ENCODE data around the gene KRTDAP. TPM values are rescaled to one million over a fixed set of nuclear protein-coding genes. Genes with fewer than 3 reads are reported as not detected.

KRTDAP gene
- total and polyA plus RNA-seq, 2 donors (not counting 3 experiments of a cell fraction or from before 2014, with no cell fraction given), result not detected

DNA sequence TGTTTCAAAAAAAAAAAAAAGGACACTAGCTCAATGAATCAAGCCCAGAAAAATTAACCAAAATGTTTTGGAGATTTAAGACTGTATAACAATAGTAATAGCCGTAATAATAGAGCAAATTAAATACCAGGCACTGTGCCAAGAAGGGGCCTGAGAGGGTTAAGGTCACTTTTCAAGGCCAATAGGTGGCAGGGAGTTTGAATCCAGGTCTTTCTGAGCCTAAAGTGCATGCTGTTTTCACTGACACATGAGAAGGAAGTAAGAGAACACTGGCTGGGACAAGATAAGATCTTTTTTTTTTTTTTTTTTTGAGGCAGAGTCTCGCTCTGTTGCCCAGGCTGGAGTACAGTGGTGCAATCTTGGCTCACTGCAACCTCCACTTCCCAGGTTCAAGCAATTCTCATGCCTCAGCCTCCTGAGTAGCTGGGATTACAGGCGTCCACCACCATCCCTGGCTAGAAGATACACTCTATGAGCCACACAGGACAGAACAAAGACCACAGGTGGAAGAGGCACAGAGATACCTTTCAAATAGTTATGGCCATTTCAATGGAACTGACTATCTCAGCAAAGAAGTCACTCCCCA, 34.6 kb downstream of the KRTDAP start:
- Histone ChIP-seq H3K9ac (replicated peaks; ENCODE audit: extremely low read depth, insufficient read depth, low read length) (no peak overlapping the region), H3K4me2 (ENCODE audit: insufficient read depth, low read length) (no peak overlapping the region), H4K20me1 (replicated peaks; ENCODE audit: control insufficient read depth, extremely low read depth, insufficient read depth, low read length) (no peaks in the 10 kb centered on the region), H3K27me3 (ENCODE audit: control insufficient read depth in 2 of 2, insufficient read depth in 2 of 2, low read length in 2 of 2) (no peaks in the 10 kb centered on the region), H3K9me3 (replicated peaks; ENCODE audit: control insufficient read depth, insufficient read depth, low read length) (no peaks in the 10 kb centered on the region), H3K79me2 (ENCODE audit: control insufficient read depth, insufficient read depth, low read length) (no peaks in the 10 kb centered on the region), H3K36me3 (ENCODE audit: control insufficient read depth in 2 of 2, extremely low read depth in 1 of 2, insufficient read depth in 2 of 2, low read length in 2 of 2) (no peaks in the 10 kb centered on the region), H3K9me1 (replicated peaks; ENCODE audit: control insufficient read depth, extremely low read depth, insufficient read depth, low read length) (no peaks in the 10 kb centered on the region), H3K4me3 (replicated peaks in 1 of 3; ENCODE audit: insufficient read depth in 1 of 3, low read depth in 1 of 3, low read length in 3 of 3) (no peak overlapping the region), H3K27ac (ENCODE audit: insufficient read depth, low read depth, low read length) (no peak overlapping the region), H3K4me1 (ENCODE audit: control insufficient read depth, extremely low read depth, insufficient read depth, low read length) (no peaks in the 10 kb centered on the region), H2AFZ (ENCODE audit: low read depth, low read length) (no peak overlapping the region)
- DNase-seq (ENCODE audit: low read depth, low spot score) (no peak), FAIRE-seq (no peak)
- ChIA-PET POLR2A (no interaction called here), CTCF (no interaction called here)
- TF ChIP-seq, protein P1, sequence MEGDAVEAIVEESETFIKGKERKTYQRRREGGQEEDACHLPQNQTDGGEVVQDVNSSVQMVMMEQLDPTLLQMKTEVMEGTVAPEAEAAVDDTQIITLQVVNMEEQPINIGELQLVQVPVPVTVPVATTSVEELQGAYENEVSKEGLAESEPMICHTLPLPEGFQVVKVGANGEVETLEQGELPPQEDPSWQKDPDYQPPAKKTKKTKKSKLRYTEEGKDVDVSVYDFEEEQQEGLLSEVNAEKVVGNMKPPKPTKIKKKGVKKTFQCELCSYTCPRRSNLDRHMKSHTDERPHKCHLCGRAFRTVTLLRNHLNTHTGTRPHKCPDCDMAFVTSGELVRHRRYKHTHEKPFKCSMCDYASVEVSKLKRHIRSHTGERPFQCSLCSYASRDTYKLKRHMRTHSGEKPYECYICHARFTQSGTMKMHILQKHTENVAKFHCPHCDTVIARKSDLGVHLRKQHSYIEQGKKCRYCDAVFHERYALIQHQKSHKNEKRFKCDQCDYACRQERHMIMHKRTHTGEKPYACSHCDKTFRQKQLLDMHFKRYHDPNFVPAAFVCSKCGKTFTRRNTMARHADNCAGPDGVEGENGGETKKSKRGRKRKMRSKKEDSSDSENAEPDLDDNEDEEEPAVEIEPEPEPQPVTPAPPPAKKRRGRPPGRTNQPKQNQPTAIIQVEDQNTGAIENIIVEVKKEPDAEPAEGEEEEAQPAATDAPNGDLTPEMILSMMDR (IDR thresholded peaks at IDR 0.05; ENCODE audit: extremely low read depth in 1 of 2, insufficient read depth in 1 of 2, low read depth in 1 of 2, low read length in 2 of 2), result no peak
- TF ChIP-seq, protein P2, sequence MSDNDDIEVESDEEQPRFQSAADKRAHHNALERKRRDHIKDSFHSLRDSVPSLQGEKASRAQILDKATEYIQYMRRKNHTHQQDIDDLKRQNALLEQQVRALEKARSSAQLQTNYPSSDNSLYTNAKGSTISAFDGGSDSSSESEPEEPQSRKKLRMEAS (IDR thresholded peaks at IDR 0.05; ENCODE audit: insufficient read depth, insufficient read length), result no peak
- no peak for TF ChIP-seq POLR2A (IDR thresholded peaks at IDR 0.05; ENCODE audit: low read depth, low read length)
- TF ChIP-seq GATA2 (IDR thresholded peaks at IDR 0.05; ENCODE audit: insufficient read depth, insufficient read length, low read depth, low read length), result no peak
- no peak for TF ChIP-seq JUN (IDR thresholded peaks at IDR 0.05; ENCODE audit: borderline replicate concordance, insufficient read depth, insufficient read length, low read depth)
- TF ChIP-seq FOS (IDR thresholded peaks at IDR 0.05; ENCODE audit: borderline replicate concordance, insufficient read depth, low read length), result no peak
- no peak for TF ChIP-seq EZH2 (IDR thresholded peaks at IDR 0.05; ENCODE audit: borderline replicate concordance, low read depth, low read length, severe bottlenecking)
- no peak for TF ChIP-seq MYC (IDR thresholded peaks at IDR 0.05; ENCODE audit: low read depth, low read length)
- TF ChIP-seq POLR2AphosphoS5 (IDR thresholded peaks at IDR 0.05; ENCODE audit: insufficient read depth, low read depth, low read length), result no peak
- intact Hi-C loops (cut with micrococcal nuclease), result no loop called here
- dilution Hi-C loops (cut with MboI; ENCODE audit: extremely low pct_ligation_motif_present, low sequenced_read_pairs), result no loop called here
- no TSS peak for BruUV-seq (replicated peaks)
